ENCODE measurements around the gene PTAFR. TPM values are rescaled to one million over a fixed set of nuclear protein-coding genes. Genes with fewer than 3 reads are reported as not detected.

Gene PTAFR
- total and polyA plus RNA-seq, 2 of the 4 experiments (the other 2 are of a cell fraction) = 0.17 to 0.18 TPM

- dilution Hi-C loops (cut with HindIII; ENCODE audit: low sequenced_read_pairs, unreplicated experiment) = no loop called here
These were observed 49.6 kb downstream of the PTAFR start for GRCh38 chr1:28126783-28127490.

More at GRCh38 chr1:28126783-28127490, 49.6 kb downstream of the PTAFR start:
- Histone ChIP-seq H2BK20ac (ENCODE audit: low read depth, low read length) (no peak overlapping the region), H3K56ac (ENCODE audit: extremely low read depth, insufficient read depth, low read length) (no peak overlapping the region), H3K4me1 (ENCODE audit: control insufficient read depth, insufficient read depth, low read length) (peaks cover 6% of the 10 kb centered on the region; the same call in 1 of the 2 replicates), H3K4me3 (ENCODE audit: insufficient read depth, low read depth, low read length) (no peak overlapping the region), H4K8ac (ENCODE audit: low read depth in 2 of 2, low read length in 2 of 2) (no peak overlapping the region), H3K9me1 (ENCODE audit: insufficient read depth, low read length) (peaks cover 12% of the 10 kb centered on the region), H3K36me3 (ENCODE audit: control insufficient read depth, insufficient read depth, low read length) (no peaks in the 10 kb centered on the region), H3K79me1 (ENCODE audit: low read depth in 1 of 2, low read length in 2 of 2) (no peaks in the 10 kb centered on the region), H3K27me3 (ENCODE audit: control insufficient read depth, insufficient read depth, low read length) (no peaks in the 10 kb centered on the region), H4K20me1 (ENCODE audit: insufficient read depth, low read length) (no peaks in the 10 kb centered on the region), H4K5ac (ENCODE audit: low read depth, low read length) (no peak overlapping the region), H2AFZ (replicated peaks; ENCODE audit: low read length, poor library complexity) (no peak overlapping the region), H3K9me3 (ENCODE audit: control insufficient read depth, insufficient read depth, low read length) (no peaks in the 10 kb centered on the region), H2AK5ac (ENCODE audit: low read depth, low read length) (no peak overlapping the region), H4K91ac (ENCODE audit: insufficient read depth, low read depth, low read length) (no peak overlapping the region), H3K23ac (ENCODE audit: low read depth, low read length) (no peak overlapping the region), H3K4ac (ENCODE audit: low read depth, low read length) (no peak overlapping the region), H3K18ac (ENCODE audit: low read depth, low read length) (no peak overlapping the region), H3K9ac (ENCODE audit: low read depth, low read length) (no peak overlapping the region), H2BK15ac (ENCODE audit: low read depth, low read length) (no peak overlapping the region), H3K4me2 (ENCODE audit: low read depth, low read length) (no peak overlapping the region), H3K27ac (ENCODE audit: insufficient read depth, low read length) (no peak overlapping the region), H3K14ac (replicated peaks; ENCODE audit: low read depth, low read length) (no peak overlapping the region), H2BK5ac (ENCODE audit: low read depth, low read length, poor library complexity, severe bottlenecking) (no peak overlapping the region), H2BK120ac (ENCODE audit: low read depth, low read length) (no peak overlapping the region), H2AK9ac (replicated peaks; ENCODE audit: low read depth, low read length, poor library complexity) (no peak overlapping the region)
- intact Hi-C loops (cut with micrococcal nuclease) = no loop called here
- no TSS peak for BruUV-seq (replicated peaks)
- TF ChIP-seq MAZ (IDR thresholded peaks at IDR 0.05; ENCODE audit: borderline replicate concordance, low read depth, low read length) (no peak), SMC3 (IDR thresholded peaks at IDR 0.05; ENCODE audit: low read depth, low read length) (no peak), CHD1 (IDR thresholded peaks at IDR 0.05; ENCODE audit: low read depth, low read length) (no peak), MAFK (IDR thresholded peaks at IDR 0.05; ENCODE audit: low read depth, low read length) (no peak), NFE2L2 (IDR thresholded peaks at IDR 0.05; ENCODE audit: low read depth, low read length) (no peak), USF2 (IDR thresholded peaks at IDR 0.05; ENCODE audit: low read depth, low read length) (no peak), RFX5 (IDR thresholded peaks at IDR 0.05; ENCODE audit: low read depth, low read length) (no peak), CTCF (conservative IDR thresholded peaks at IDR 0.05; ENCODE audit: low read depth, low read length) (no peak), BHLHE40 (IDR thresholded peaks at IDR 0.05; ENCODE audit: low read depth, low read length) (no peak), RAD21 (IDR thresholded peaks at IDR 0.05; ENCODE audit: low read length) (no peak), FOS (IDR thresholded peaks at IDR 0.05; ENCODE audit: low read depth, low read length) (no peak), MXI1 (IDR thresholded peaks at IDR 0.05; ENCODE audit: borderline replicate concordance, low read depth, low read length) (no peak), RCOR1 (IDR thresholded peaks at IDR 0.05; ENCODE audit: insufficient replicate concordance, low read length) (no peak), ELK1 (IDR thresholded peaks at IDR 0.05; ENCODE audit: borderline replicate concordance, low read depth, low read length) (no peak), CEBPB (IDR thresholded peaks at IDR 0.05; ENCODE audit: low read depth, low read length) (no peak), POLR2A (IDR thresholded peaks at IDR 0.05; ENCODE audit: low read depth, low read length) (no peak)
- in situ Hi-C loops (cut with MboI; ENCODE audit: low sequenced_read_pairs) = no loop called here
- POLR2A ChIA-PET (ENCODE audit: unreplicated experiment) = no interaction called here
- CTCF ChIA-PET = interaction anchor here (0.5 kb wide), 1 partner anchor 20 kb away, joined by 3 read pairs; no protein-coding TSS in a partner anchor
- ATAC-seq (ENCODE audit: low read depth) (no peak), DNase-seq (no peak)
- no CpG with 5 or more reads among the region's 5 CpGs for WGBS, 2 experiments (ENCODE audit: extremely low coverage in 2 of 2, insufficient read length in 1 of 2)
